Coronary artery (tissue), 2 donors: Measurements from ENCODE around the gene SLC8A2.
"Not testable (repeated sequence)": the region's sequence is repeated elsewhere in the genome, so short reads cannot be mapped to it uniquely, and the experiment has no call there.

Source experiments
- DNase-seq: peaks from one replicate; pipeline ENCODE4 v3.0.0-alpha.2; 2017; ENCODE audit warnings: low spot score
- H3K27ac ChIP-seq, 2 donors: fragments of 200-600 bp; sonication (generic); one replicate each; pipeline ENCODE4 v1.5.1; 2016 to 2019
- H3K4me3 ChIP-seq: fragments of 200-600 bp; sonication (generic); 2 replicates; pipeline ENCODE4 v1.5.1; 2016; ENCODE audit warnings: mild to moderate bottlenecking, moderate library complexity
- TF ChIP-seq, protein P1 (sequence below): fragments of 200-600 bp; sonication (generic); IDR thresholded peaks from one replicate; pipeline ENCODE4 v1.5.1; 2019; ENCODE audit warnings: antibody characterized with exemption

Gene SLC8A2

GRCh38 chr19:47398707-47399597 lies 72.7 kb downstream of the SLC8A2 start:
- DNase-seq = no peak
- TF ChIP-seq, protein P1, sequence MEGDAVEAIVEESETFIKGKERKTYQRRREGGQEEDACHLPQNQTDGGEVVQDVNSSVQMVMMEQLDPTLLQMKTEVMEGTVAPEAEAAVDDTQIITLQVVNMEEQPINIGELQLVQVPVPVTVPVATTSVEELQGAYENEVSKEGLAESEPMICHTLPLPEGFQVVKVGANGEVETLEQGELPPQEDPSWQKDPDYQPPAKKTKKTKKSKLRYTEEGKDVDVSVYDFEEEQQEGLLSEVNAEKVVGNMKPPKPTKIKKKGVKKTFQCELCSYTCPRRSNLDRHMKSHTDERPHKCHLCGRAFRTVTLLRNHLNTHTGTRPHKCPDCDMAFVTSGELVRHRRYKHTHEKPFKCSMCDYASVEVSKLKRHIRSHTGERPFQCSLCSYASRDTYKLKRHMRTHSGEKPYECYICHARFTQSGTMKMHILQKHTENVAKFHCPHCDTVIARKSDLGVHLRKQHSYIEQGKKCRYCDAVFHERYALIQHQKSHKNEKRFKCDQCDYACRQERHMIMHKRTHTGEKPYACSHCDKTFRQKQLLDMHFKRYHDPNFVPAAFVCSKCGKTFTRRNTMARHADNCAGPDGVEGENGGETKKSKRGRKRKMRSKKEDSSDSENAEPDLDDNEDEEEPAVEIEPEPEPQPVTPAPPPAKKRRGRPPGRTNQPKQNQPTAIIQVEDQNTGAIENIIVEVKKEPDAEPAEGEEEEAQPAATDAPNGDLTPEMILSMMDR = no peak
- Histone ChIP-seq H3K4me3 (no peak overlapping the region), H3K27ac (no peak overlapping the region)

DNA sequence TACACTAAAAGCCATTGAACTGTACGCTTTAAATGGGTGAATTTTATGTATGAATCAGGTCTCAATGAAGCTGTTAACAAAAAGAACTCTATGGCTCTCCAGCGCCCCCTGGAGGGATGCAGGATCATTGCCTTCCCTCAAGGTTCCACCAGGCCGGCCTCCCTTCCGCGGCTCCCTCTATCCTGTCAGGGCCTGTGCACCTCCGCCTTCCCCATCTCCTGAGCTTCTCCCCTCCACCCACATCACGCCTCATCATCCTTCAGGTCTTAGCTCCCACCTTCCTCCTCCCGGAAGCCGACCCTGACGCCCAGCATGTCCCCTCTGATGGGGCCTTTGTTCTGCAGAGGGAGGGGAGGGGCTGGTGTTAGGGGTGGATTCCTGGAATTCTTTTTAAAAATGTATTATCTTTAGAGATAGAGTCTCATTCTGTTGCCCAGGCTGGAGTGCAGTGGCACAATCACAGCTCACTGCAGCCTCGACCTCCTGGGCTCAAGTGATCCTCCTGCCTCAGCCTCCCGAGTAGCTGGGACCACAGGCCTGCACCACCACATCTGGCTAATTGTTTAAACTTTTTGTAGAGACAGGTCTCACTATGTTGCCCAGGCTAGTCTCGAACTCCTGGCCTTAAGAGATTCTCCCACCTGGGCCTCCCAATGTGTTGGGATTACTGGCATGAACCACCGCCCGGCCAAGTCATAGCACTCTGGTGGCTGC lies 80.0 kb downstream of the SLC8A2 start:
- TF ChIP-seq, protein P1 = peak; percentile 76
- Histone ChIP-seq H3K4me3 (no peak overlapping the region), H3K27ac (no peak overlapping the region)
- DNase-seq = no peak

- no peak for DNase-seq
- Histone ChIP-seq H3K27ac (no peak overlapping the region), H3K4me3 (no peak overlapping the region)
- TF ChIP-seq, protein P1 = no peak
Observed at GRCh38 chr19:47390533-47391488, 80.9 kb downstream of the SLC8A2 start.

DNA sequence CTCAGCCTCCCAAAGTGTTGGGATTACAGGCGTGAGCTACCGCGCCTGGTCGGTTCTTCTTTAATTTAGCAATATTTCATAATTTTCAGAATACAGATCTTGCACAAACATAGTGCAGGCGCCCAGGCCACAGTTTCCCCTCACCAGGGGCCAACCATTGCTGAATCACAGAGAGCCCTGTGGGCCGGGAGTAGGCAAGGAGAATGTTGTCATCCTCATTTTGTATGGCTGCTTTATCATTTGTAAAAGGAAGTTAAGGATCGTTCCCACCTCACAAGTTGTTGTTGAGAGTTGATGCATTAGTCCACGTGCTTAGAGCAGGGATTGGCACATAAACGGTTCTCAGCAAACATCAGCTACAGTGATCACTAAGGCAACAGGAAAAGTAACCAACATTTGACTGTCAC lies 82.5 kb downstream of the SLC8A2 start:
- DNase-seq = no peak
- TF ChIP-seq, protein P1 = no peak
- H3K4me3 ChIP-seq = no peak overlapping the region
- peak overlapping the region in 1 of 2 donors; percentile 42 for H3K27ac ChIP-seq

DNA sequence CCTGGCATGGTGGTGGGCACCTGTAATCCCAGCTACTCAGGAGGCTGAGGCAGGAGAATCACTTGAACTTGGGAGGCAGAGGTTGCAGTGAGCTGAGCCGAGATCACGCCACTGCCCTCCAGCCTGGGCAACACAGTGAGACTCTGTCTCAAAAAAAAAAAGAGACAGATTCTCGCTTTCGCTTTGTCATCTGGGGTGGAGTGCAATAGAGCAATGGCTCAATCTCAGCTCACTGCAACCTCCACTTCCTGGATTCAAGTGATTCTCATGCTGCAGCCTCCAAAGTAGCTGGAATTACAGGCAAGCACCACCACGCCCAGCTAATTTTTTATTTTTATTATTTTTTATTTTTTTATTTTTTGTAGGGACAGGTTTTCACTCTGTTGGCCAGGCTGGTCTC lies 83.0 kb downstream of the SLC8A2 start:
- not testable (repeated sequence) for H3K4me3 ChIP-seq, DNase-seq
- peak overlapping the region in 1 of 2 donors; percentile 32 for H3K27ac ChIP-seq

- not testable (repeated sequence) for H3K4me3 ChIP-seq, H3K27ac ChIP-seq, DNase-seq
Observed at GRCh38 chr19:47387623-47388022, 84.1 kb downstream of the SLC8A2 start.

- not testable (repeated sequence) for H3K27ac ChIP-seq, DNase-seq, H3K4me3 ChIP-seq
Observed at GRCh38 chr19:47386582-47386981, 85.1 kb downstream of the SLC8A2 start.

DNA sequence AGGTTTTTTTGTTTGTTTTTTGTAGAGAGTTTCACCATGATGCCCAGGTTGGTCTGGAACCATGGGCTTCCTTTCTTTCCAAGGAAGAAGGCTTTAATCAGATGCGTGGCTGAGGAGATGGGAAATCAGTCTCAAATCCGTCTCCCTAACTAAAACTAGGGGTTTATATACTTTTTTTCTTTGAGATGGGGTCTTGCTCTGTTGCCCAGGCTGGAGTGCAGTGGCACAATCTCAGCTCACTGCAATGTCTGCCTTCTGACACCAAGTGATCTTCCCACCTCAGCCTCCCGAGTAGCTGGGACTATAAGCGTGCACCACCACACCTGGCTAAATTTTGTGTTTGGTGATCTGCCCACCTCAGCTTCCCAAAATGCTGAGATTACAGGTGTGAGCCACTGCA lies 87.2 kb downstream of the SLC8A2 start:
- DNase-seq, H3K27ac ChIP-seq, H3K4me3 ChIP-seq: not testable (repeated sequence)

DNA sequence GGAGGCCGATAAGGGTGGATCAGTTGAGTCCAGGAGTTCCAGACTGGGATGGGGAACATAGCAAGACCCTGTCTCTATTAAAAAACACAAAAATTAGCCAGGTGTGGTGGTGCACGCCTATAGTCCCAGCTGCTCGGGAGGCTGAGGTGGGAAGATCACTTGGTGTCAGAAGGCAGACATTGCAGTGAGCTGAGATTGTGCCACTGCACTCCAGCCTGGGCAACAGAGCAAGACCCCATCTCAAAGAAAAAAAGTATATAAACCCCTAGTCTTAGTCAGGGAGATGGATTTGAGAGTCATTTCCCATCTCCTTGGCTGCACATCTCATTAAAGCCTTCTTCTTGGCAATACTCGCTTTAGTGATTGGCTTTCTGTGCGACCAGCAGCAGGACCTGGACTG lies 87.8 kb downstream of the SLC8A2 start:
- H3K4me3 ChIP-seq, H3K27ac ChIP-seq, DNase-seq: not testable (repeated sequence)
